Heart right ventricle (tissue), 16 donors: ENCODE data around the gene ATG5. TPM values are rescaled to one million over a fixed set of nuclear protein-coding genes. Genes with fewer than 3 reads are reported as not detected.

Experiments
- ATAC-seq, 8 donors: fragments of 200-7000 bp; cut with Tn5 transposase; one replicate each; pipeline ENCODE4 v1.9.1; 2020; ENCODE audit warnings: mild to moderate bottlenecking in 8 of 8, moderate library complexity in 8 of 8, moderate number of reproducible peaks in 1 of 8
- DNase-seq, 2 donors: peaks; one replicate each; pipeline ENCODE4 v3.0.0-alpha.2; 2020
- H3K27ac ChIP-seq, 10 donors: fragments of 200-600 bp; sonication (generic) in 2 of 10; one replicate each; pipeline versions ENCODE4 v1.5.0 to v1.8.0; 2020 to 2022; ENCODE audit warnings: mild to moderate bottlenecking in 3 of 10
- H3K27me3 ChIP-seq, 7 donors: fragments of 200-600 bp; one replicate each; pipeline ENCODE4 v1.8.0; 2021 to 2022; ENCODE audit warnings: mild to moderate bottlenecking in 2 of 7
- H3K36me3 ChIP-seq, 9 donors: fragments of 200-600 bp; sonication (generic) in 1 of 9; one replicate each; pipeline versions ENCODE4 v1.5.0 to v1.8.0; 2020 to 2022; ENCODE audit warnings: mild to moderate bottlenecking in 2 of 9
- H3K4me1 ChIP-seq, 9 donors: fragments of 200-600 bp; sonication (generic) in 1 of 9; one replicate each; pipeline versions ENCODE4 v1.5.0 to v1.8.0; 2020 to 2022; ENCODE audit warnings: mild to moderate bottlenecking in 4 of 9
- H3K4me3 ChIP-seq, 10 donors: fragments of 200-600 bp; sonication (generic) in 2 of 10; one replicate each; pipeline versions ENCODE4 v1.5.0 to v1.8.0; 2020 to 2022; ENCODE audit warnings: mild to moderate bottlenecking in 7 of 10, moderate library complexity in 2 of 10
- H3K9me3 ChIP-seq, 11 donors: fragments of 200-600 bp in 10 of 11; sonication (generic) in 2 of 11; one replicate each; pipeline versions ENCODE4 v1.5.0 to v1.8.0; 2013 to 2022; ENCODE audit warnings: mild to moderate bottlenecking in 2 of 11, control low read depth in 1 of 11, moderate library complexity in 1 of 11
- WGBS, 2 donors: extraction: QIAGEN DNeasy Blood & Tissue Kit; methylation state at CpG; one replicate each; pipeline ENCODE4 v1.1.7; 2013; ENCODE audit warnings: inconsistent platforms in 1 of 2; 5-methylcytosine and 5-hydroxymethylcytosine counted together
- intact Hi-C, 10 donors: fragments of 100-400 bp; cut with DNase I; formaldehyde crosslinking; loops; one replicate each; pipeline versions ENCODE4 v1.11.1 to v1.14.2; 2022
- long read RNA-seq, 3 donors: library from polyadenylated mRNA; unstranded; transcript quantifications; one replicate each; pipeline ENCODE4 v2.0.0, GENCODE V29; 2020 to 2021
- polyA plus RNA-seq, 2 donors: library from polyadenylated mRNA; stranded (reverse); fragments of 200-250 nt; gene quantifications; one replicate each; pipeline ENCODE4 v1.2.3, GENCODE V29; 2013
- total RNA-seq, 10 donors: library from RNA; stranded (reverse); fragmentation: NEBNext Ultra II Directional in 3 of 10; extraction: Animal tissue kit (Norgen Biotek cat#: 25700) in 3 of 10; gene quantifications; one replicate each; pipeline versions ENCODE4 v1.2.1 to v1.2.4, GENCODE V29; 2021 to 2023
- TF ChIP-seq, protein P1 (sequence below), 9 donors: fragments of 200-600 bp; sonication (generic) in 2 of 9; IDR thresholded peaks; one replicate each; pipeline versions ENCODE4 v1.5.0 to v1.8.0; 2021 to 2022; ENCODE audit warnings: antibody characterized with exemption in 9 of 9, mild to moderate bottlenecking in 5 of 9, moderate library complexity in 1 of 9
- donor health status: Arrhythmogenic right ventricular cardiomyopathy.
- donor health status: ischemic (EF 13 %, LVEDD 7.1; RV severe dilation, severe dysfunction).
- donor health status: healthy with polysubstance abuse.
- donor health status: DM: no; HTN: yes; CAD: no.
- donor health status: DM: no; HTN: no; CAD: no.
- donor health status: ischemic (EF 25% LVEDD 6.9; RV normal size, moderate dysfunction).
- donor health status: ischemic (EF 25% LVEDD 5.7; RV mildly dilated, moderate dysfunction).
- donor health status: healthy.
- donor health status: DM: yes; HTN: yes; CAD: no.
- donor health status: Ischemic cardiomyopathy.
- donor health status: ischemic (EF 35%, LVEDD 5.7; RV mildly dilated, moderate dysfunction).
- donor health status: nonischemic (EF 11% LVEDD 7.7; RV severe dilation, severe dysfunction).
- donor health status: DM: yes; HTN: yes; CAD: no.
- donor health status: PGD.
- donor health status: ischemic (EF 29% LVEDD 5.4; RV normal size, mild dysfunction).
- donor health status: nonischemic (EF 23%, LVEDD 6.1; RV moderate dilation, normal function).

The ATG5 gene
- total RNA-seq (10 to 100 TPM; 12.6 to 18.0 (median 15.4) TPM), polyA plus RNA-seq (10 to 100 TPM; 12.7 to 13.8 TPM)
- long read RNA-seq, donor 1, transcript ATG5-204 (8 exons, 3,216 nt), result major isoform, 20 of 26 reads
- long read RNA-seq, donor 1, partial matches to known transcripts, result 0 of 26 reads
- long read RNA-seq, donor 1, other reads (novel, unspliced or antisense), result 2 of 26 reads
- long read RNA-seq, donor 2, transcript ATG5-204 (8 exons, 3,216 nt), result major isoform, 25 of 32 reads
- long read RNA-seq, donor 2, partial matches to known transcripts, result 1 of 32 reads
- long read RNA-seq, donor 2, other reads (novel, unspliced or antisense), result 5 of 32 reads
- long read RNA-seq, donor 3, transcript ATG5-204 (8 exons, 3,216 nt), result major isoform, 41 of 56 reads
- long read RNA-seq, donor 3, transcript ATG5-208 (7 exons, 3,035 nt), result minor isoform, 8 of 56 reads
- long read RNA-seq, donor 3, partial matches to known transcripts, result 3 of 56 reads
- long read RNA-seq, donor 3, other reads (novel, unspliced or antisense), result 3 of 56 reads

DNA sequence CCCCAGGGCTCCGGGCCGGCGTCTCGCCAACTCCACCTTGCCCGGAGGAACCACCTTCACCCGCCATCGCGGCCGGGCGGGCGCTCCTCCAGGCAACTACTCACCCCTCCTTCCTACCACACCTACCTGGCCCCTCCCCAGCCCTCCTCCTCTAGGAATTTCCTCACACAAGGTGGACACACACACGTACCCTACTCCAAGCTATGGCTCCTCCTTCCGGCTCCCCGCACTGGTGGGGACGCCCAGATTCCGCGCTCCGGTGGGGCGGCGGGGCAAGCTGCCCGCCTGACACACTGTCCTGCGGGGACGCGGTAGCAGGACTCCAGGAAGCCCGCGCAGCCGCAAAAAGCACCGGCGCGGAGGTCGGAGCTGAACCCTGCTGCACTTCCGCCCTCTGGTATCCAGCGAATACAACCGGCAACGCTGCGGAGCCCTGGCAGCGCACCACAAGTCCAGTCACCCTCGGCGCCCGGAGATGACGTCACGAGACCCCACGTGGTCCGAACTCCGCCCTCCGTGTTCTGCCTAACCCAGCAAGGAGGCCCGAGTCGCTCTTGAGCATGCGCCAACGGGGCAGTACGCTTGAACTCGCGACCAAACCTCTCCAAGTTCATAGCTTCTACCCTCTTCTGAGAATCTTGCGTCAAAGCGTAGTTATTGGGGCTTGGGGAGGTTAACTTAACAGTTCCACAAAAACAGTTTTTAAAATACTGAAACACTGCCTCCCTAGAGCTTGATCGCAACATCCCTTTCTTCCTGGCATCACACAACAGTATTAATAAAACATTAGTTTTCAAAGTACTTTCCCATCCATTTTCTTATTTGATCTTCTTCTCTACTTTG lies at the start of gene ATG5:
Gene ATG5, minus strand, starts transcription at position 425 of the 843 bp plus-strand sequence. CDS start 9,552 bp downstream, outside the sequence.
- no peaks in the 10 kb centered on the region for H3K36me3 ChIP-seq
- TF ChIP-seq, protein P1, sequence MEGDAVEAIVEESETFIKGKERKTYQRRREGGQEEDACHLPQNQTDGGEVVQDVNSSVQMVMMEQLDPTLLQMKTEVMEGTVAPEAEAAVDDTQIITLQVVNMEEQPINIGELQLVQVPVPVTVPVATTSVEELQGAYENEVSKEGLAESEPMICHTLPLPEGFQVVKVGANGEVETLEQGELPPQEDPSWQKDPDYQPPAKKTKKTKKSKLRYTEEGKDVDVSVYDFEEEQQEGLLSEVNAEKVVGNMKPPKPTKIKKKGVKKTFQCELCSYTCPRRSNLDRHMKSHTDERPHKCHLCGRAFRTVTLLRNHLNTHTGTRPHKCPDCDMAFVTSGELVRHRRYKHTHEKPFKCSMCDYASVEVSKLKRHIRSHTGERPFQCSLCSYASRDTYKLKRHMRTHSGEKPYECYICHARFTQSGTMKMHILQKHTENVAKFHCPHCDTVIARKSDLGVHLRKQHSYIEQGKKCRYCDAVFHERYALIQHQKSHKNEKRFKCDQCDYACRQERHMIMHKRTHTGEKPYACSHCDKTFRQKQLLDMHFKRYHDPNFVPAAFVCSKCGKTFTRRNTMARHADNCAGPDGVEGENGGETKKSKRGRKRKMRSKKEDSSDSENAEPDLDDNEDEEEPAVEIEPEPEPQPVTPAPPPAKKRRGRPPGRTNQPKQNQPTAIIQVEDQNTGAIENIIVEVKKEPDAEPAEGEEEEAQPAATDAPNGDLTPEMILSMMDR (IDR thresholded peaks at IDR 0.05), result no peak
- H3K27me3 ChIP-seq, result peaks cover 0 to 13% (median 4%) of the 10 kb centered on the region in 7 donors
- H3K4me1 ChIP-seq, result peaks cover 0 to 26% (median 17%) of the 10 kb centered on the region in 9 donors
- peak within 1 kb of the TSS; percentile 1 to 96 (median 88) for H3K27ac ChIP-seq
- intact Hi-C loops, result loop anchor here in 1 of 10 donors (10.0 kb wide), 1 partner anchor 241 kb away; the partner anchor contains the start of gene PRDM1
- 1% methylated on average over 56 of the region's 56 CpGs for WGBS, 2 donors
- ATAC-seq (peak; percentile 98 to 100 (median 99)), DNase-seq (peak; percentile 99 to 100)
- no peaks in the 10 kb centered on the region for H3K9me3 ChIP-seq
- peak within 1 kb of the TSS; percentile 63 to 94 (median 87) for H3K4me3 ChIP-seq

DNA sequence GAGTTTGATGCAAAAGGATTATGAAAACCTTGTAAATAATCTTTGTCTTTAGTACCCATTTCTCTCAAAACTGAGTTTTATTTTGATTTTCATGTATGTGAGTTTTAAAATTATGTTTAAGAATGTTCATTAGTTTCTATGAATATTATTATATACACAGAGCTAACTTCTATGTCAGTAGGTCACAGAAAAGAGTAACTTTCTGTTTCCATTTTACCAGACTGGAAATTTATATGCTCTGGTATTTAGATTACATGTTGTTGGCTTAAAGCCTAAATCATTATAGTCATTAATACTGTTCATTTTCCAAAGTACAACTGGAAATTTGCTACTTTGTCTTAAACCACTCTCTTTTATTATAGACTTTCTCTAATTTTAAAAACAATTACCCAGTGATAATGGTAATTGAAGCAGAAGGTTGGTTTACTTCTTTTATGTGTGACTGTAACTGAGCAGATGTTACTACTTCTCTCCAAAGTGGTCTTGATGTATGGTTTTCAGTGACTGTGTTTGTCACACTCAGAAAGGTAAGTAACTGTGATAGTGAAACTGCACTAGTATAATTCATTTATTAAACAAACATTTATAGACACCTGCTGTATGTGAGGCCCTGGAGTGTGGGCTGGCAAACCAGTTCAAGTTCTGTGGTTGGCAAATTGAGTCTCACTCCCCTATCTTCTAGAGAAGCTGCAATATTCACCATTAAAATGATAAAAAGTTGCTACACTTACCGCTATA lies 48.1 kb upstream of the ATG5 start:
- peaks cover 0 to 7% (median 3%) of the 10 kb centered on the region in 7 donors for H3K27me3 ChIP-seq
- H3K36me3 ChIP-seq, result no peaks in the 10 kb centered on the region
- H3K27ac ChIP-seq, result no peak overlapping the region
- H3K4me1 ChIP-seq, result no peaks in the 10 kb centered on the region
- 93 to 94% methylated on average over 1 of the region's 1 CpG for WGBS, 2 donors
- TF ChIP-seq, protein P1 (IDR thresholded peaks at IDR 0.05), result no peak
- intact Hi-C loops, result no loop called here
- no peak overlapping the region for H3K4me3 ChIP-seq
- H3K9me3 ChIP-seq, result no peaks in the 10 kb centered on the region
- DNase-seq (no peak), ATAC-seq (no peak)

DNA sequence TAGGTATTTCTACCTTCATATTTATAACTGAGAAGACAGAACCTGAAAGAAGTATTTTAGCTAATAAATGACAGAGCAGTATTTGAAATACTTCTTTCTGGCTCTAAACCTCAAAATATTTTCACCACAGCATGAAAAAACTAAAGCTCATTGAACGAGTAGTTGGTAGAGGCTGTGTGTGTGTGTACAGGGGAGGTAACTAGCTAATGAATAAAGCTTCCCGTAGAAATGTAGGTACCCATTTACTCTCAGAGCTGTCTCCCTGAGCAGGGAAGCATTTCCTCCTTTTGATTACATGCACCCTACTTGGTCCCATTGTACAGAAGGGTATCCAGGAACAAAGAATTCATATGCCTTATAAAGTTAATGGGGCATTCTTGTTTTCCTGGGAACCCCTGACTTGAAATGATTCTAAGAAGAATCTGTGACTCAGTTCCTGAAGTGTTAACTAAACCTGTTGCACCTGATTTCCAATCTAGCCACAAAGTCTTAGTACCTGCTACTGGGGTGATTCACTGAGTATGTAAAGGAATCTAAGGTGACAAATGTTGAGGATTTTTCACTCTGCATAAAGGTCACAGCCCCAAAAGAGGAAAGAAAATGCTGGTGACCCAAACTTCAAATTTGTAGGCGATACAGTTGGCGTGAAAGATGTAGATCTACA lies 47.4 kb upstream of the ATG5 start:
- ATAC-seq (no peak), DNase-seq (no peak)
- intact Hi-C loops, result no loop called here
- Histone ChIP-seq H3K4me1 (no peaks in the 10 kb centered on the region), H3K36me3 (no peaks in the 10 kb centered on the region), H3K27me3 (peaks cover 0 to 10% (median 3%) of the 10 kb centered on the region in 7 donors), H3K27ac (no peak overlapping the region), H3K4me3 (no peak overlapping the region), H3K9me3 (no peaks in the 10 kb centered on the region)
- TF ChIP-seq, protein P1 (IDR thresholded peaks at IDR 0.05), result no peak
- 90 to 91% methylated on average over 4 of the region's 4 CpGs for WGBS, 2 donors
